ENCODE data around the gene RFX3.

GRCh38 chr9:3434594-3434993 lies 91.2 kb downstream of the RFX3 start:
- peak in 1 of 2 donors; percentile 68 for TF ChIP-seq POLR2AphosphoS5 (IDR thresholded peaks at IDR 0.05; ENCODE audit: insufficient read depth in 1 of 2, low read depth in 1 of 2)
- no peak for TF ChIP-seq CTCF (IDR thresholded peaks at IDR 0.05)
- no peak for TF ChIP-seq POLR2A (IDR thresholded peaks at IDR 0.05)
